Peyer's patch (tissue), 4 donors: ENCODE measurements around the gene AK4.

Source experiments
- POLR2A ChIP-seq, 2 donors: fragments of 450-650 bp; IDR thresholded peaks; one replicate each; pipeline ENCODE4 v1.5.1; 2017; ENCODE audit warnings: antibody characterized with exemption in 2 of 2, mild to moderate bottlenecking in 2 of 2, moderate library complexity in 2 of 2
- TF ChIP-seq, protein P1 (sequence below), 6 experiments: fragments of 450-650 bp in 4 of 6; fragments of 200-600 bp in 2 of 6; sonication (generic) in 1 of 6; IDR thresholded peaks; one replicate each; pipeline ENCODE4 v1.5.1; 2017 to 2019; ENCODE audit warnings: antibody characterized with exemption in 6 of 6, mild to moderate bottlenecking in 3 of 6, moderate library complexity in 1 of 6

DNA sequence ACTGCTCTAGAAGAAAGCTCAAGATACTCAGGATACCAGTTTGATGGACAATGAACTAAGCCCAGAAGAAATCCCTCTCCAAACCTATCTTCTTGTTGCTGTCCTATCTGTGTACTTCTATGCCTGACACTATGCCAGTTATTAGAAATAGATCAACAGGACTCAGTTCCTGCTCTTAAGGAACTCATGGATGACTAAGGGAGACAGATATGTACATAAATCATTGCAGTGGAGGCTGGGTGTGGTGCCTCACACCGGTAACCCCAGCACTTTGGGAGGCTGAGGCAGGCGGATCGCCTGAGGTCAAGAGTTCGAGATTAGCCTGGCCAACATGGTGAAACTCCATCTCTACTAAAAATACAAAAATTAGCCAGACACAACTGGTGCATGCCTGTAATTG lies 42.4 kb upstream of the AK4 start:
- TF ChIP-seq, protein P1, sequence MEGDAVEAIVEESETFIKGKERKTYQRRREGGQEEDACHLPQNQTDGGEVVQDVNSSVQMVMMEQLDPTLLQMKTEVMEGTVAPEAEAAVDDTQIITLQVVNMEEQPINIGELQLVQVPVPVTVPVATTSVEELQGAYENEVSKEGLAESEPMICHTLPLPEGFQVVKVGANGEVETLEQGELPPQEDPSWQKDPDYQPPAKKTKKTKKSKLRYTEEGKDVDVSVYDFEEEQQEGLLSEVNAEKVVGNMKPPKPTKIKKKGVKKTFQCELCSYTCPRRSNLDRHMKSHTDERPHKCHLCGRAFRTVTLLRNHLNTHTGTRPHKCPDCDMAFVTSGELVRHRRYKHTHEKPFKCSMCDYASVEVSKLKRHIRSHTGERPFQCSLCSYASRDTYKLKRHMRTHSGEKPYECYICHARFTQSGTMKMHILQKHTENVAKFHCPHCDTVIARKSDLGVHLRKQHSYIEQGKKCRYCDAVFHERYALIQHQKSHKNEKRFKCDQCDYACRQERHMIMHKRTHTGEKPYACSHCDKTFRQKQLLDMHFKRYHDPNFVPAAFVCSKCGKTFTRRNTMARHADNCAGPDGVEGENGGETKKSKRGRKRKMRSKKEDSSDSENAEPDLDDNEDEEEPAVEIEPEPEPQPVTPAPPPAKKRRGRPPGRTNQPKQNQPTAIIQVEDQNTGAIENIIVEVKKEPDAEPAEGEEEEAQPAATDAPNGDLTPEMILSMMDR (IDR thresholded peaks at IDR 0.05) = no peak
- TF ChIP-seq POLR2A (IDR thresholded peaks at IDR 0.05) = no peak
